Fibroblast of lung (primary cell): ENCODE measurements around the gene WWTR1. TPM values are rescaled to one million over a fixed set of nuclear protein-coding genes. Genes with fewer than 3 reads are reported as not detected.

ENCODE experiments used
- DNase-seq, 2 donors: peaks; one replicate each; pipeline versions ENCODE4 v3.0.0 to v3.0.0-alpha.2; 2010; ENCODE audit warnings: low read depth in 2 of 2
- H2AFZ ChIP-seq: 2 replicates; pipeline ENCODE4 v1.5.1; 2012; ENCODE audit warnings: low read length, control low read depth, inconsistent platforms
- H3K27ac ChIP-seq: 2 replicates; pipeline ENCODE4 v1.5.1; 2011; ENCODE audit warnings: low read length, control low read depth; ENCODE audit not compliant: insufficient read depth
- H3K27me3 ChIP-seq: 2 replicates; pipeline ENCODE4 v1.5.1; 2011; ENCODE audit warnings: mild to moderate bottlenecking, low read length; ENCODE audit not compliant: control insufficient read depth, insufficient read depth
- H3K36me3 ChIP-seq: 2 replicates; pipeline ENCODE4 v1.5.1; 2011; ENCODE audit warnings: low read length; ENCODE audit not compliant: control insufficient read depth, insufficient read depth
- H3K4me1 ChIP-seq: 2 replicates; pipeline ENCODE4 v1.5.1; 2011; ENCODE audit warnings: low read length; ENCODE audit not compliant: control insufficient read depth, insufficient read depth; ENCODE audit errors: extremely low read depth
- H3K4me2 ChIP-seq: 2 replicates; pipeline ENCODE4 v1.5.1; 2011; ENCODE audit warnings: low read length, control low read depth; ENCODE audit not compliant: insufficient read depth; ENCODE audit errors: extremely low read depth
- H3K4me3 ChIP-seq, 4 experiments: fragments of 200-600 bp in 1 of 4; sonication (generic) in 1 of 4; replicated peaks in 1 of 4; 2 replicates each; pipeline ENCODE4 v1.5.1; 2011 to 2016; ENCODE audit warnings: low read length in 4 of 4, low read depth in 3 of 4, mild to moderate bottlenecking in 3 of 4, control low read depth in 2 of 4, inconsistent platforms in 1 of 4, mixed read lengths in 1 of 4; ENCODE audit not compliant: insufficient read depth in 1 of 4; ENCODE audit errors: control extremely low read depth in 1 of 4
- H3K79me2 ChIP-seq: 2 replicates; pipeline ENCODE4 v1.5.1; 2012; ENCODE audit warnings: mild to moderate bottlenecking, low read length, inconsistent platforms; ENCODE audit not compliant: control insufficient read depth, insufficient read depth
- H3K9ac ChIP-seq: 2 replicates; pipeline ENCODE4 v1.5.1; 2011; ENCODE audit warnings: mild to moderate bottlenecking, low read length, control low read depth; ENCODE audit not compliant: insufficient read depth
- H3K9me3 ChIP-seq: 2 replicates; pipeline ENCODE4 v1.5.1; 2012; ENCODE audit warnings: low read depth, low read length; ENCODE audit not compliant: control insufficient read depth, insufficient read depth
- H4K20me1 ChIP-seq: 2 replicates; pipeline ENCODE4 v1.5.1; 2011; ENCODE audit warnings: low read length; ENCODE audit not compliant: control insufficient read depth, insufficient read depth; ENCODE audit errors: extremely low read depth
- EZH2 ChIP-seq: IDR thresholded peaks from 2 replicates; pipeline ENCODE4 v1.5.1; 2012; ENCODE audit warnings: low read length, control low read depth, mild to moderate bottlenecking; ENCODE audit errors: missing control alignments
- polyA plus RNA-seq, 2 donors: library from polyadenylated mRNA; depleted of rRNA in 1 of 2; stranded (reverse) in 1 of 2; unstranded in 1 of 2; fragments of >200 nt; gene quantifications; 2 replicates each; pipeline ENCODE4 v1.2.1, GENCODE V29; 2011 to 2012; ENCODE audit warnings: missing spikeins in 1 of 2
- total RNA-seq: library from RNA; depleted of rRNA; stranded (reverse); fragments of >200 nt; gene quantifications from 2 replicates; pipeline ENCODE4 v1.2.1, GENCODE V29; 2014
- TF ChIP-seq, protein P1 (sequence below), 2 donors: IDR thresholded peaks in 1 of 2; conservative IDR thresholded peaks in 1 of 2; 1 replicate in 1 of 2; 2 replicates in 1 of 2; pipeline ENCODE4 v1.5.1; 2011 to 2012; ENCODE audit warnings: low read length in 2 of 2, control low read depth in 1 of 2, inconsistent platforms in 1 of 2, low read depth in 1 of 2, mild to moderate bottlenecking in 1 of 2

The WWTR1 gene
- total and polyA plus RNA-seq, 2 donors (not counting 1 experiment from before 2014, with no cell fraction given), result 13.7 to 71.5 TPM

DNA sequence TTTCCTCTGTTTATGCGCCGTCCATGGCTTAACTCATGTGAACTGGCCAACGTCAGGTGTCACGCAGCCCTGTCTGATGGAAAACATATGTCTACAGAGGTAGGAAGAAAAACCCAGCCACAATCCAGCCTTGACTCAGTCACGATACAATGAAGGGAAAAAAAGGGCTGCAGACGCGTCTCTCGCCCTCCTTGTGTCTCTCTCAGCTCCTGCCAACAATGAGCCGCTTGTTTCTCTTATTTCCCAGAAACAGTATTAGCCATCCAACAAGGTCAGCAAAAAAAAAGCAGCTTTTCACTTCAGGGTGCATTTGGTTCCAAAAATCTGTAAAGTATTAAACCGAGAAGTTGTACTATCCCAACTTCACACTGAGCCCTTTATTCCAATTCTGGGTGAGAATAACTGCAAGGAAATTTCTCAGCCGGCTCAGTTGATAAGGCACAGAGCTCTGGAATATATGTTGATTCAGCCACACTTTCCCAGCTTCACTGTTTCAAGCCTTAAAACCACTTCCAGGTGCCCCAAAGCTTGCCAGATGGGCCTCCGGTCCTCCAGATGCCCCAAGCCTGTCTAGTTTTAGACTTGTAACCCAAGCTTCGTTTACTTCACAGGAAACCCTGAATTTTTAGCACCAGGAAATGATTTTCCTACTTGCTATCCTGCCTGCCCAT is 103.9 kb downstream of the WWTR1 start:
- H3K4me3 ChIP-seq, result no peak overlapping the region
- peak overlapping the region; percentile 20 for H3K9ac ChIP-seq
- no peaks in the 10 kb centered on the region for H3K27me3 ChIP-seq
- TF ChIP-seq, protein P1, sequence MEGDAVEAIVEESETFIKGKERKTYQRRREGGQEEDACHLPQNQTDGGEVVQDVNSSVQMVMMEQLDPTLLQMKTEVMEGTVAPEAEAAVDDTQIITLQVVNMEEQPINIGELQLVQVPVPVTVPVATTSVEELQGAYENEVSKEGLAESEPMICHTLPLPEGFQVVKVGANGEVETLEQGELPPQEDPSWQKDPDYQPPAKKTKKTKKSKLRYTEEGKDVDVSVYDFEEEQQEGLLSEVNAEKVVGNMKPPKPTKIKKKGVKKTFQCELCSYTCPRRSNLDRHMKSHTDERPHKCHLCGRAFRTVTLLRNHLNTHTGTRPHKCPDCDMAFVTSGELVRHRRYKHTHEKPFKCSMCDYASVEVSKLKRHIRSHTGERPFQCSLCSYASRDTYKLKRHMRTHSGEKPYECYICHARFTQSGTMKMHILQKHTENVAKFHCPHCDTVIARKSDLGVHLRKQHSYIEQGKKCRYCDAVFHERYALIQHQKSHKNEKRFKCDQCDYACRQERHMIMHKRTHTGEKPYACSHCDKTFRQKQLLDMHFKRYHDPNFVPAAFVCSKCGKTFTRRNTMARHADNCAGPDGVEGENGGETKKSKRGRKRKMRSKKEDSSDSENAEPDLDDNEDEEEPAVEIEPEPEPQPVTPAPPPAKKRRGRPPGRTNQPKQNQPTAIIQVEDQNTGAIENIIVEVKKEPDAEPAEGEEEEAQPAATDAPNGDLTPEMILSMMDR (conservative IDR thresholded peaks at IDR 0.05 in 1 of 2, IDR thresholded peaks at IDR 0.05 in 1 of 2; ENCODE audit: low read depth in 1 of 2, low read length in 2 of 2), result no peak
- no peak for TF ChIP-seq EZH2
- H3K36me3 ChIP-seq, result no peaks in the 10 kb centered on the region
- peak overlapping the region; percentile 81 for H3K27ac ChIP-seq
- H2AFZ ChIP-seq, result no peak overlapping the region
- no peaks in the 10 kb centered on the region for H3K9me3 ChIP-seq
- no peaks in the 10 kb centered on the region for H4K20me1 ChIP-seq
- peak; percentile 85 to 97 for DNase-seq
- H3K4me2 ChIP-seq, result peak overlapping the region; percentile 68
- H3K79me2 ChIP-seq, result peaks cover 10% of the 10 kb centered on the region
- H3K4me1 ChIP-seq, result no peaks in the 10 kb centered on the region

DNA sequence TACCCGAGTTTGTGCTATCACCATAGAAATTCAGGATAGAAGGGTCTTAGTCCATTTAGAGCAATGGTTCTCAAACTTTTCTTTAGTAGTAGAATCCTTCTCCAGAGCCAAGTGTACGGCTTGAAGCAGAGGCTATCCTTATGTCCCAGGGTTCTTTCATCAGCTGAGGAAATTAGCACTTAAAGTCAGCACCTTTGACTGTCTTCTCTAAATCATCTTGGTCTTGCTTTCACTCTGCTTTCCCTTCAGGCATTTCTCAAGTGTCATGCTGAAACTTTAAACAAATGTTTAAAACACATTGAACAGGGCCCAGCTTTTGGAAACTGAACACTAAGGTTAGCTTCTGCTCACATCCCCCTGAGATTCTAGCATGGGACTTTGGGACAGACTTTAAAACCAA is 105.1 kb downstream of the WWTR1 start:
- Histone ChIP-seq H2AFZ (no peak overlapping the region), H4K20me1 (no peaks in the 10 kb centered on the region), H3K4me3 (no peak overlapping the region), H3K36me3 (no peaks in the 10 kb centered on the region), H3K27ac (no peak overlapping the region), H3K27me3 (no peaks in the 10 kb centered on the region), H3K79me2 (peaks cover 3% of the 10 kb centered on the region), H3K9me3 (no peaks in the 10 kb centered on the region), H3K4me1 (peaks cover 10% of the 10 kb centered on the region), H3K4me2 (no peak overlapping the region), H3K9ac (no peak overlapping the region)
- TF ChIP-seq, protein P1 (conservative IDR thresholded peaks at IDR 0.05 in 1 of 2, IDR thresholded peaks at IDR 0.05 in 1 of 2; ENCODE audit: low read depth in 1 of 2, low read length in 2 of 2), result no peak
- TF ChIP-seq EZH2, result no peak
- no peak for DNase-seq

DNA sequence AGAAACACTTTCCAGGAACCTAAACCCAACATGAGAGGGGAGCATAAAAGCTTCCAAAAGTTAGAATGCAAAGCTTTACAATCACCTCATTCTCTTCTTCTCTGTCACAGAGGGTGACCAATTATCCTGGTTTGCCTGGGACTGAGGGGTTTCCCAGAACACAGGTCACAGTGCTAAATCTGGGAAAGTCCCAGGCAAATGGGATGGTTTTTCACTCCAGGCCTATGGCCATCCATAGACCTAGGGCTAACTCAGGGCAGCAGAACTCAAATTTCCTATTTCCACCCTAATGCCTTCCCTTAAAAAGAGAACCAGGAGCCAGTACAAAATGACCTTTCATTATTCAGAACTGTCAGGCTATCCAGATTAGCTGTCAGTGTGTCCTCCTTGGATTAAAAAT is 106.3 kb downstream of the WWTR1 start:
- H2AFZ ChIP-seq, result no peak overlapping the region
- no peak overlapping the region for H3K4me2 ChIP-seq
- H4K20me1 ChIP-seq, result no peaks in the 10 kb centered on the region
- DNase-seq, result no peak
- no peaks in the 10 kb centered on the region for H3K27me3 ChIP-seq
- H3K9me3 ChIP-seq, result no peaks in the 10 kb centered on the region
- no peak overlapping the region for H3K27ac ChIP-seq
- TF ChIP-seq EZH2, result no peak
- TF ChIP-seq, protein P1 (conservative IDR thresholded peaks at IDR 0.05 in 1 of 2, IDR thresholded peaks at IDR 0.05 in 1 of 2; ENCODE audit: low read depth in 1 of 2, low read length in 2 of 2), result no peak
- H3K9ac ChIP-seq, result no peak overlapping the region
- H3K4me3 ChIP-seq, result no peak overlapping the region
- no peaks in the 10 kb centered on the region for H3K36me3 ChIP-seq
- peaks cover 8% of the 10 kb centered on the region for H3K79me2 ChIP-seq
- peaks cover 10% of the 10 kb centered on the region for H3K4me1 ChIP-seq
